ENCODE results near the gene S100A10.

The S100A10 gene, protein sequence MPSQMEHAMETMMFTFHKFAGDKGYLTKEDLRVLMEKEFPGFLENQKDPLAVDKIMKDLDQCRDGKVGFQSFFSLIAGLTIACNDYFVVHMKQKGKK

DNA sequence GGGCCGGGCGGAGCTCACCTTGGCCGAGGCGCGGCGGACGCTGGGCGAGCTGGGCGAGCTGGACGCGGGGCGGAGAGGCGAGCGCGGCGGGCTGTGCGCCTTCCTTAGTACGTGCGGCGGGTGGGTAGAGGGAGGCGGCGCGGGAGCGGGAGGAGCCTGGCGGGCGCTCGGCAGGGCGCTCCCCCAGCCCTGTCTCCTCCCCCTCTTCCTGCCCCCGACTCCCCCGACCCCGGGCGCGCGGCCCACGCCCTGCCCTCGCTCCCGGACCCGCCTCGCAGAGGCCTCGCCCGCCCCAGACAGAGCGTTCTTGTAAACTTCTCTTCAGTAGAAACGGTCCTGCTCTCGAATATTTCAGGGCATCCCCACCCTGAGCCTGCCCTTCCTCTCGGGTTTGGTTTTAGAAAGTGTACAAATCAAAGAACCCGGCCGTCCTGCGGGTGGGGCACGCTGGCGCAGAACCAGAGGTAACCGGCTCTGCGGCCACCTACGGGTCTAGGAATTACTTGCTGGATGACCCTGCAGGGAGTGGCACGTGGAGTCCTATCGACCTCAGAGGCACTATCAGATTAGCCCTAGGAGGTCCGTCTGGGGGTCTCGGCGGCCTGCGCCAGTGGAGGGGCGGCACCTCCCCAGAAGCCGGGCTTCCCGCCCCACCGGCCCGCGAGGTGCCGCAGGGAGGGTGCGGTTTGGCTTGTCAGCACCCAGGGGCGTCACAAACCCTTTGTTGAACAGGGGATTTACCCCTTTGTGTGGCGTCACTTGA is at the start of gene S100A10:
TSS of gene S100A10 (minus strand) at position 126 of the 763 bp plus-strand sequence. CDS start 7,629 bp downstream, outside the sequence.
- DNase-seq (ENCODE audit: low read depth): no peak
- H3K4me3 ChIP-seq (ENCODE audit: low read depth, low read length): peak within 1 kb of the TSS; percentile 94

DNA sequence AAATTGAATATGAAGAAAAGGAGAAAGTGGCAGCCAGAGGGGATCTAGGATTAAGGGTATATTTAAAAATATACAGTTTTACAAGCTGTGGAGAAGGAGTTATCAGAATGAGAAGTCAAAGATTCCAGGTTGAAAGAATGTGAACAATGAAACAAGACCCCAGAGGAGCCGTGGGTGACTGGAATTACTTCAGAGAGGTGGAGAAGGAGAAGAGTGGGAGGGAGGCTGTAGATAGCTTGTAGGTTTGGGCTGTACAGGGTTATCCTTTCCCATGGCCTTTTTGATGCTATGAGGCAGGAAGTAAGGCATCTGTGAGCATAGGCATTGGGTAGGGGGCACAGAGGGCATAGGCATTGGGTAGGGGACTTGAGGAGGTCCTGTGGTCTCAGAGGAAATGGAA is 48.4 kb upstream of the S100A10 start:
- DNase-seq (ENCODE audit: low read depth): no peak
- H3K4me3 ChIP-seq (ENCODE audit: low read depth, low read length): no peak overlapping the region

GRCh38 chr1:152039886-152040285 is 46.2 kb upstream of the S100A10 start:
- no peak for DNase-seq (ENCODE audit: low read depth)
- H3K4me3 ChIP-seq (ENCODE audit: low read depth, low read length): no peak overlapping the region

- no peak overlapping the region for H3K4me3 ChIP-seq (ENCODE audit: low read depth, low read length)
- DNase-seq (ENCODE audit: low read depth): no peak
Observed at GRCh38 chr1:152039461-152039860, 45.8 kb upstream of the S100A10 start.

GRCh38 chr1:152038871-152039270 is 45.2 kb upstream of the S100A10 start:
- no peak overlapping the region for H3K4me3 ChIP-seq (ENCODE audit: low read depth, low read length)
- DNase-seq (ENCODE audit: low read depth): no peak

- H3K4me3 ChIP-seq (ENCODE audit: low read depth, low read length): peak within 1 kb of the TSS; percentile 87
- no peak for DNase-seq (ENCODE audit: low read depth)
Observed at GRCh38 chr1:152036267-152037216, 42.9 kb upstream of the S100A10 start, which contains the start of gene S100A11. Gene S100A11, minus strand, starts transcription at chr1:152037004. Its CDS starts 89 bp downstream, at chr1:152036915.

DNA sequence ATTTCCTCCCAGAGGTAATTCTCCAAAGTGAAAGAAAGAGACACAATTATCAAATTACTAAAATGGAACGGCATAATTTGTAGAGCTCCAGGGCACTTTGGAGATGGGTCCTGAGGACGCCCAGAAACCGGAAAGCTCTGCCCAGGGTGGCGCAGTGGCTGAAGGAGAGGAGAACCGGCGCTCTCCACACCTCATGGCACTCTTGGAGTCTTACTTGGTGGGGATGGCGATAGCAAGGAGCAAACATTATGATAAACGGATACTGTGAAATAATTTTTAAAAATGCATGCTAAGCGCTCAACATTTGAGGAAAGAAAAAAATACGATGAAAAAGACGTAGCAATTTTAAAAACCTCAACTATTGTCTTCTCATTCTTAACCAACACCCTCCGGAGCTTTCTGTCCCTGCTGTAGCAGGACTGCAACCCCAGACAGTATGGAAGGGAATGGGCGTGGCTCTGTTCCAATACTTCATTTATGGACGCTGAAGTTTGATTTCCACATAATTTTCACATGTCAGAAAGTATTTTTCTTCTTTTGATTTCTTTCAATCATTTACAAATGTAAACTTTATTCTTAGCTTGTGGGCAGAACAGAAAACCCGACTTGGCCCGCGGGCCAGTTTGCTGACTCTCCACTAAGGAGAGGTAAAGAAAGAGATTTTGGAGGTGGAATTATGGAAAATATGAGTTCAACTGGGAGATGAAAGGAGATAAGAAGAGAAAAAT is 42.0 kb upstream of the S100A10 start:
- H3K4me3 ChIP-seq (ENCODE audit: low read depth, low read length): peak overlapping the region; percentile 87
- DNase-seq (ENCODE audit: low read depth): no peak

- DNase-seq (ENCODE audit: low read depth): no peak
- H3K4me3 ChIP-seq (ENCODE audit: low read depth, low read length): peak overlapping the region; percentile 87
Observed at GRCh38 chr1:152034654-152035538, 41.2 kb upstream of the S100A10 start.

DNA sequence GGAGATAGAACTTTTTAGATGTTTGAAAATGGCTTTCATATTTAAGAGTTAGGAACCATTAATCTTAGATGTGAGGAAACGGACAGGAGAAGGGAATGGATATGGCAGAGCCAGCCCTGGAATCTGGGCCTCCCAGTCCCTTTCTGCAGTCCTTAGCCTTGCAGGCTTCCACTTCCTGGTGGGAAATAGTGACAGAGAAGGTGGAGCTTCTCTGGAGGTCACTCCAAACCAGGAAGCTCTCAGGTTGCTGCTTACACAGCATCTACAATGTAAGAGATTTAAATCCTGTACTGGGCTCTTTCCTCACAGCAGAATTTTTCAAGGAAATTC is 40.6 kb upstream of the S100A10 start:
- H3K4me3 ChIP-seq (ENCODE audit: low read depth, low read length): peak overlapping the region; percentile 87
- DNase-seq (ENCODE audit: low read depth): no peak

GRCh38 chr1:152029929-152030211 is 36.2 kb upstream of the S100A10 start:
- no peak for DNase-seq (ENCODE audit: low read depth)

DNA sequence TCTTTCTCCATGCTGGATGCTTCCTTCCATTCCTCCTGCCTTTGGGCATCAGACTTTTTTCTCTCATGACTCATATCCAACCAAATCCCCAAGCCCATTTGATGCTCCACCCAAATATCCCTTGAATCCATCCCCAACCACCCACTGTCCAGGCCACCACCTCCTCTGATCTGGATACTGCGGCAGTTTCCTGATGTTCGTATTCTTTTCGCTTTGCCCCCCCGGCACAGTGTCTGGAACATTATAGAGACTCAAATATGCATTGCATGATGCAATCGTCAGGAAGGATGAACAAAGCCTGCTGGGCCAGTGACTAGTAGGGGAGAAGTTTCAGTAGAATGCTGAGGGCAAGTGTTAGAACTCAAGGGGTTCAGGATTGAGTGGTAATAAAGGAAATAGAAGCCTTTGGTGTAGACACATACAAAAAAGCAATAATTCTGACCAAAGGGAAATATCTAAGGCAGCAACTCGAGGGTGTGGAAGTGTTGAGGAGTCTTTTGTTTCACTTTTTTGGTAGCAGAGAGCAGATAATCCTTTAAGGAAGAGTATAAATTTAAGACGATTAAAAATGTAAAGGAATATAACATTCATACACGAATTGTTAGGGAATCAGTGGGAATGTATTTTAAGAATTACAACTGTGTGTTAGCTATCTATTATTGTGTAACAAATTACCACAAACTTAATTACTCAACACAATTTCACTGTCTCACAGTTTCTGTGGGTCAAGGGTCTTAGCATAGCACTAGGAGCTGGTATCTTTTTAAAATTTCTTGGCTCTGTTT is 35.7 kb upstream of the S100A10 start:
- DNase-seq (ENCODE audit: low read depth): no peak
- no peak overlapping the region for H3K4me3 ChIP-seq (ENCODE audit: low read depth, low read length)

More at GRCh38 chr1:152029929-152030211, 36.2 kb upstream of the S100A10 start:
- no peak overlapping the region for H3K4me3 ChIP-seq (ENCODE audit: low read depth, low read length)

DNA sequence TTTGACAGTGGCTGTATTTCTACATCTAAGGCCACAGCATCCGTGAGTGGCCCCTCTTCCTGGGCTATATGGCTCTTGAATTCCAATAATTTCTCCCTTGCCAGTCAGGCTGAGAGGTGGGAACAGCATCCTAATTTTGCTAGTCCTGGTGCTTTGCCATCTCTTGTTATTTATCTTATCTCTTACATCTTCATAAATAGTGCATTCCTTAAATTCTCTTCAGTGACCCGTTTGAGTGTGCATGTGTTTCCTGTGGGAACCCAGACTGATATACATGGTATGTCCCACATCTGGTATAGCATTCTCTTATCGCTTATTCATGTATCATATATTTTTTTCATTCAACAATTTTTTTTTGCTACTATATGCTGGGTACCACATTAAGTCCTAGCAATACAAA is 33.2 kb upstream of the S100A10 start:
- no peak for DNase-seq (ENCODE audit: low read depth)
- H3K4me3 ChIP-seq (ENCODE audit: low read depth, low read length): no peak overlapping the region

- no peak overlapping the region for H3K4me3 ChIP-seq (ENCODE audit: low read depth, low read length)
- DNase-seq (ENCODE audit: low read depth): no peak
Observed at GRCh38 chr1:152024223-152024622, 30.6 kb upstream of the S100A10 start.

DNA sequence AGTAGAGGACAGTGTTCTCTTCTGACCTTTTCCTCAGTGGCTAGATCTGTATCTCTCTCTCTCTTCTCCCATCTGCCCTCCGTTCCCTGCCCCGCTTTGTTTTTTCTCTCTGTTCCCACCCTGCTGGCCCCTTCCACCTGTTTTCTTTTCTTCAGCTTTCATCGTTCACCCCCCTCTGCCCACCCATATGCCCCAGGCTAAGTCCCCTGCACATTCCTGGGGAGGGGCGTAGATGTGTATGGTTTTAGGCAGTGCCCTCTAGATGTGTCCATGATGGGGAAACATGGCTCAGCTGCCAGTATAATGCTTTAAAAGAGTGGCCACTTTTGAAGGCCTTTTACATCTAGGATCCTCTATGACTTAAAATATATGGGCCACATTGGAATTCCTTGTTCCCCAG is 29.6 kb upstream of the S100A10 start:
- DNase-seq (ENCODE audit: low read depth): no peak
- H3K4me3 ChIP-seq (ENCODE audit: low read depth, low read length): no peak overlapping the region

- no peak overlapping the region for H3K4me3 ChIP-seq (ENCODE audit: low read depth, low read length)
- DNase-seq (ENCODE audit: low read depth): no peak
Observed at GRCh38 chr1:152022474-152022873, 28.8 kb upstream of the S100A10 start.

DNA sequence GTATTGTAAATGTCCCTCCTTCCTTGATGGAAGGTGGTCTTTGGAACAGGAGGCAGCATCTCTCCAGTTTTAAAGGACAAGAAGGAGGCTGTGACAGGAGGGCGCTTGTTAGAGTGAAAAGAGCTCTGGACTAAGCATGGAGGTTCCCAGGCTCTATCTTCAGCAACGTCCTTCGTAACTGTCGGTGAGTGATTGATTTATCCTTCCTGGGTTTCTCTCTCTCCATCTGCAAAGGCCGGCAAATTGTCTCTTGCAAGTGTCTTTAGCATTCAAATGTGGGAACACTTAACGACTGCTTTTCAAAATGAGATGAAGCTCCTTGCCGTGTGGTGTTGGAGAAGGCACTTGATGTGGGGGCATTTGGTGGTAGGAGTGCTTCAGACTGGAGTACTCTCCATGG is 27.9 kb upstream of the S100A10 start:
- no peak overlapping the region for H3K4me3 ChIP-seq (ENCODE audit: low read depth, low read length)
- DNase-seq (ENCODE audit: low read depth): no peak

GRCh38 chr1:152020849-152021248 is 27.2 kb upstream of the S100A10 start:
- H3K4me3 ChIP-seq (ENCODE audit: low read depth, low read length): no peak overlapping the region
- DNase-seq (ENCODE audit: low read depth): no peak

- no peak overlapping the region for H3K4me3 ChIP-seq (ENCODE audit: low read depth, low read length)
- DNase-seq (ENCODE audit: low read depth): no peak
Observed at GRCh38 chr1:152018537-152018936, 24.9 kb upstream of the S100A10 start.

Measured in skeletal muscle cell (primary cell).